HEK293 (cell line): Measurements from ENCODE around the gene CCT3.

Experiments
- BCL11B ChIP-seq: fragments of 450-650 bp; formaldehyde crosslinking; IDR thresholded peaks from 2 replicates; pipeline ENCODE4 v1.5.1; 2016; ENCODE audit warnings: low read depth, missing biosample characterization, missing genetic modification characterization
- BCL6B ChIP-seq: fragments of 450-650 bp; formaldehyde crosslinking; IDR thresholded peaks from 2 replicates; pipeline ENCODE4 v1.5.1; 2017; ENCODE audit warnings: missing biosample characterization, missing genetic modification characterization
- ZNF184 ChIP-seq: fragments of 450-650 bp; IDR thresholded peaks from 2 replicates; pipeline ENCODE4 v1.5.1; 2018; ENCODE audit warnings: missing biosample characterization, mild to moderate bottlenecking, missing genetic modification characterization
- ZNF26 ChIP-seq: fragments of 450-650 bp; formaldehyde crosslinking; IDR thresholded peaks from 2 replicates; pipeline ENCODE4 v1.5.1; 2016; ENCODE audit warnings: missing biosample characterization, missing genetic modification characterization
- ZNF266 ChIP-seq: fragments of 450-650 bp; formaldehyde crosslinking; IDR thresholded peaks from 2 replicates; pipeline ENCODE4 v1.5.1; 2016; ENCODE audit warnings: missing biosample characterization, missing genetic modification characterization, low read depth
- ZNF366 ChIP-seq: fragments of 450-650 bp; formaldehyde crosslinking; conservative IDR thresholded peaks from 2 replicates; pipeline ENCODE4 v1.5.1; 2016; ENCODE audit warnings: missing biosample characterization, missing genetic modification characterization
- ZNF623 ChIP-seq: fragments of 450-650 bp; formaldehyde crosslinking; IDR thresholded peaks from 2 replicates; pipeline ENCODE4 v1.5.1; 2016; ENCODE audit warnings: missing biosample characterization, missing genetic modification characterization
- TF ChIP-seq, protein P1 (sequence below): fragments of 450-650 bp; formaldehyde crosslinking; IDR thresholded peaks from 2 replicates; pipeline ENCODE4 v1.5.1; 2016; ENCODE audit warnings: missing biosample characterization, missing genetic modification characterization

DNA sequence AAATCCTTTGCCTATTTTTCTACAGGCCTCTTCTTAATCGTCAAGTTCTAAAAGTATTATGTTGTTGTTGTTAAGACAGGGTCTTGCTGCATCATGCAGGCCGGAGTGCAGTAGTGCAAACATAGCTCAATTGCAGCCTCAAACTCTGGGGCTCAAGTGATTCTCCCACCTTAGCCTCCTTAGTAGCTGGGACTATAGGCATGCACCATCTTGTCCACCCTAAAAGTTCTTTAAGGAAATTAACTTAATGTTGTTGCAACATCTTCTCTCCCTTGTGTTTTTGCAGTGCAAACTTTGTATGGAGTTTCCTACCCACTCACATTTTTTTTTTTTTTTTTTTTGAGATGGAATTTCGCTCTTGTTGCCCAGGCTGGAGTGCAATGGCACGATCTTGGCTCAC lies 34.9 kb downstream of the CCT3 start:
- TF ChIP-seq, protein P1, sequence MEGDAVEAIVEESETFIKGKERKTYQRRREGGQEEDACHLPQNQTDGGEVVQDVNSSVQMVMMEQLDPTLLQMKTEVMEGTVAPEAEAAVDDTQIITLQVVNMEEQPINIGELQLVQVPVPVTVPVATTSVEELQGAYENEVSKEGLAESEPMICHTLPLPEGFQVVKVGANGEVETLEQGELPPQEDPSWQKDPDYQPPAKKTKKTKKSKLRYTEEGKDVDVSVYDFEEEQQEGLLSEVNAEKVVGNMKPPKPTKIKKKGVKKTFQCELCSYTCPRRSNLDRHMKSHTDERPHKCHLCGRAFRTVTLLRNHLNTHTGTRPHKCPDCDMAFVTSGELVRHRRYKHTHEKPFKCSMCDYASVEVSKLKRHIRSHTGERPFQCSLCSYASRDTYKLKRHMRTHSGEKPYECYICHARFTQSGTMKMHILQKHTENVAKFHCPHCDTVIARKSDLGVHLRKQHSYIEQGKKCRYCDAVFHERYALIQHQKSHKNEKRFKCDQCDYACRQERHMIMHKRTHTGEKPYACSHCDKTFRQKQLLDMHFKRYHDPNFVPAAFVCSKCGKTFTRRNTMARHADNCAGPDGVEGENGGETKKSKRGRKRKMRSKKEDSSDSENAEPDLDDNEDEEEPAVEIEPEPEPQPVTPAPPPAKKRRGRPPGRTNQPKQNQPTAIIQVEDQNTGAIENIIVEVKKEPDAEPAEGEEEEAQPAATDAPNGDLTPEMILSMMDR (tag by site-specific recombination), result no peak
- TF ChIP-seq ZNF623 (tag by site-specific recombination), result no peak
- TF ChIP-seq ZNF366, result no peak
- no peak for TF ChIP-seq BCL6B (tag by site-specific recombination)
- no peak for TF ChIP-seq BCL11B
- TF ChIP-seq ZNF184 (tag by site-specific recombination), result no peak
- TF ChIP-seq ZNF26 (tag by site-specific recombination), result no peak
- TF ChIP-seq ZNF266 (tag by site-specific recombination), result no peak
